Measurements from ENCODE around the gene TMEM86A.

- TF ChIP-seq MAX (IDR thresholded peaks at IDR 0.05; ENCODE audit: low read depth), result no peak
- TF ChIP-seq POLR2AphosphoS5 (IDR thresholded peaks at IDR 0.05; ENCODE audit: low read depth, low read length), result no peak
- TF ChIP-seq CTCF (IDR thresholded peaks at IDR 0.05), result no peak
- TF ChIP-seq SMC3 (IDR thresholded peaks at IDR 0.05; ENCODE audit: low read depth, low read length), result no peak
- no peak for TF ChIP-seq IRF3 (IDR thresholded peaks at IDR 0.05; ENCODE audit: low read depth, low read length)
- no peak for TF ChIP-seq RAD21 (IDR thresholded peaks at IDR 0.05; ENCODE audit: low read length)
- no peak for TF ChIP-seq CHD2 (IDR thresholded peaks at IDR 0.05; ENCODE audit: low read length, partially characterized antibody)
- no peak for TF ChIP-seq GABPA (IDR thresholded peaks at IDR 0.05; ENCODE audit: low read depth)
These were observed 43.2 kb downstream of the TMEM86A start for GRCh38 chr11:18741783-18742182.
